Hematopoietic multipotent progenitor cell treated with erythropoietin and hydrocortisone succinate and interleukin-3 and kit ligand, for 4 days (in vitro differentiated cells): ENCODE results near the gene ADAP2.
A peak's percentile ranks its signal among the peaks of the same experiment; 100 is the strongest.
"Not testable (repeated sequence)": the region's sequence is repeated elsewhere in the genome, so short reads cannot be mapped to it uniquely, and the experiment has no call there.

Experiments
- DNase-seq: peaks from one replicate; pipeline ENCODE4 v3.0.0-alpha.2; 2015

Gene ADAP2

GRCh38 chr17:30930495-30930894 is 8.8 kb downstream of the ADAP2 start:
- DNase-seq: no peak

GRCh38 chr17:30931582-30931981 is 9.8 kb downstream of the ADAP2 start:
- DNase-seq: not testable (repeated sequence)

- DNase-seq: peak; percentile 29
Observed at GRCh38 chr17:30933966-30934365, 12.2 kb downstream of the ADAP2 start.

GRCh38 chr17:30939051-30939689 is 17.4 kb downstream of the ADAP2 start:
- DNase-seq: no peak

GRCh38 chr17:30942308-30943079 is 20.7 kb downstream of the ADAP2 start:
- DNase-seq: peak; percentile 36

GRCh38 chr17:30947796-30948195 is 26.1 kb downstream of the ADAP2 start:
- DNase-seq: no peak

- no peak for DNase-seq
Observed at GRCh38 chr17:30950189-30950588, 28.4 kb downstream of the ADAP2 start.

GRCh38 chr17:30950669-30951399 is 29.1 kb downstream of the ADAP2 start:
- DNase-seq: peak; percentile 58

- DNase-seq: peak; percentile 32
Observed at GRCh38 chr17:30952638-30953393, 31.1 kb downstream of the ADAP2 start.

- peak; percentile 68 for DNase-seq
Observed at GRCh38 chr17:30954046-30954830, 32.5 kb downstream of the ADAP2 start.

GRCh38 chr17:30956764-30957374 is 35.1 kb downstream of the ADAP2 start:
- DNase-seq: no peak

- no peak for DNase-seq
Observed at GRCh38 chr17:30957741-30958140, 36.0 kb downstream of the ADAP2 start.

GRCh38 chr17:30958187-30958586 is 36.4 kb downstream of the ADAP2 start:
- DNase-seq: peak; percentile 89

GRCh38 chr17:30961209-30962188 is 39.8 kb downstream of the ADAP2 start:
- no peak for DNase-seq

- not testable (repeated sequence) for DNase-seq
Observed at GRCh38 chr17:30964312-30964711, 42.6 kb downstream of the ADAP2 start.

- no peak for DNase-seq
Observed at GRCh38 chr17:30964876-30965275, 43.1 kb downstream of the ADAP2 start.

GRCh38 chr17:30965686-30966085 is 43.9 kb downstream of the ADAP2 start:
- DNase-seq: no peak

GRCh38 chr17:30967911-30968310 is 46.2 kb downstream of the ADAP2 start:
- DNase-seq: not testable (repeated sequence)

- DNase-seq: peak; percentile 48
Observed at GRCh38 chr17:30969989-30970830, 48.5 kb downstream of the ADAP2 start.
